Body of pancreas (tissue), 4 donors: Measurements from ENCODE around the gene ZC3H7A. TPM values are rescaled to one million over a fixed set of nuclear protein-coding genes. Genes with fewer than 3 reads are reported as not detected.

Source experiments
- ATAC-seq: fragments of 150-250 bp; one replicate; pipeline ENCODE4 v1.9.1; 2016
- DNase-seq, 4 donors: peaks; one replicate each; pipeline ENCODE4 v3.0.0-alpha.2; 2019
- H3K27ac ChIP-seq, 4 donors: fragments of 200-600 bp; sonication (generic); 1 replicate in 3 of 4; 2 replicates in 1 of 4; pipeline versions ENCODE4 v1.5.1 to v1.6.1; 2016 to 2019; ENCODE audit warnings: mild to moderate bottlenecking in 1 of 4, mixed read lengths in 1 of 4, moderate library complexity in 1 of 4
- H3K27me3 ChIP-seq, 2 donors: fragments of 200-600 bp; sonication (generic); one replicate each; pipeline ENCODE4 v1.6.0; 2016; ENCODE audit warnings: mild to moderate bottlenecking in 1 of 2
- H3K36me3 ChIP-seq, 2 donors: fragments of 200-600 bp; sonication (generic); replicated peaks in 1 of 2; 2 replicates each; pipeline ENCODE4 v1.5.1; 2016; ENCODE audit warnings: low read depth in 2 of 2; ENCODE audit not compliant: insufficient read depth in 1 of 2
- H3K4me1 ChIP-seq: fragments of 200-600 bp; sonication (generic); one replicate; pipeline ENCODE4 v1.6.0; 2016
- H3K4me3 ChIP-seq, 2 donors: fragments of 200-600 bp; sonication (generic); 1 replicate in 1 of 2; 2 replicates in 1 of 2; pipeline ENCODE4 v1.5.1; 2016 to 2019
- H3K9me3 ChIP-seq, 3 donors: fragments of 200-600 bp; sonication (generic); 1 replicate in 2 of 3; 2 replicates in 1 of 3; pipeline ENCODE4 v1.5.1; 2016
- CTCF ChIP-seq, 7 experiments: fragments of 450-650 bp in 4 of 7; fragments of 200-600 bp in 3 of 7; sonication (generic) in 3 of 7; IDR thresholded peaks; one replicate each; pipeline ENCODE4 v1.5.1; 2016 to 2019; ENCODE audit warnings: antibody characterized with exemption in 7 of 7
- POLR2A ChIP-seq, 3 donors: fragments of 450-650 bp; IDR thresholded peaks; one replicate each; pipeline ENCODE4 v1.6.1; 2016; ENCODE audit warnings: antibody characterized with exemption in 3 of 3, mild to moderate bottlenecking in 2 of 3
- WGBS, 2 donors: methylation state at CpG; one replicate each; pipeline ENCODE4 v1.1.5; 2017; 5-methylcytosine and 5-hydroxymethylcytosine counted together
- intact Hi-C: fragments of 100-400 bp; cut with DNase I; formaldehyde crosslinking; loops from one replicate; pipeline ENCODE4 v1.15.1; 2023
- small RNA-seq: library from RNA; depleted of rRNA; stranded (forward); fragments of <200 nt; gene quantifications from one replicate; pipeline ENCODE3, GENCODE V24; 2016
- total RNA-seq, 2 donors: library from RNA; depleted of rRNA; stranded (reverse); fragments of >200 nt; gene quantifications; one replicate each; pipeline ENCODE4 v1.1.0, GENCODE V29; 2016

ZC3H7A gene
- total RNA-seq, 2 donors from 2014 or later, result 26.4 to 49.5 TPM

GRCh38 chr16:11705311-11706025 is 91.6 kb downstream of the ZC3H7A start:
- Histone ChIP-seq H3K27ac (peak overlapping the region in 1 of 4 donors; percentile 7), H3K9me3 (no peaks in the 10 kb centered on the region), H3K27me3 (no peaks in the 10 kb centered on the region), H3K4me1 (peaks cover 21% of the 10 kb centered on the region), H3K4me3 (no peak overlapping the region), H3K36me3 (peaks cover 0 to 2% of the 10 kb centered on the region in 2 donors)
- intact Hi-C loops, result no loop called here
- no peak for DNase-seq
- ATAC-seq, result no peak
- WGBS, 2 donors, result 45 to 55% methylated on average over 6 of the region's 6 CpGs
- TF ChIP-seq CTCF (IDR thresholded peaks at IDR 0.05), result no peak
- TF ChIP-seq POLR2A (IDR thresholded peaks at IDR 0.05), result no peak

Small RNAs within 50 kb of the gene (small RNA-seq; reads per million reads assigned to genes)
- gene RF00017, result not detected

Other genes starting within 250 kb of the ZC3H7A start
- 10 to 100 TPM; 24.9 to 25.7 TPM for gene LITAF, start 210.3 kb downstream of the ZC3H7A start, total RNA-seq
- 10 to 100 TPM in 1 of 2 donors, 1 to 10 TPM in 1; 7.5 to 10.9 TPM for gene SNN, start 128.8 kb downstream of the ZC3H7A start, total RNA-seq
- gene TXNDC11, start 54.4 kb downstream of the ZC3H7A start, total RNA-seq, result 10 to 100 TPM; 38.4 to 90.3 TPM
- gene RSL1D1, start 54.3 kb upstream of the ZC3H7A start, total RNA-seq, result 100 to 1,000 TPM; 199 to 246 TPM
- gene GSPT1, start 118.7 kb upstream of the ZC3H7A start, total RNA-seq, result 10 to 100 TPM; 22.4 to 43.6 TPM
- gene NPIPB2, start 144.8 kb upstream of the ZC3H7A start, total RNA-seq, result 1 to 10 TPM; 1.8 to 2.3 TPM
- gene TNFRSF17, start 168.0 kb upstream of the ZC3H7A start, total RNA-seq, result not detected
- gene SNX29, start 179.5 kb upstream of the ZC3H7A start, total RNA-seq, result 10 to 100 TPM in 1 of 2 donors, 1 to 10 TPM in 1; 7.3 to 10.1 TPM